Tibial artery (tissue), 4 donors: ENCODE data around the gene FBXL7.

Source experiments
- DNase-seq, 2 donors: peaks; one replicate each; pipeline ENCODE4 v3.0.0-alpha.2; 2019
- H3K27ac ChIP-seq, 2 donors: fragments of 200-600 bp; sonication (generic) in 1 of 2; 1 replicate in 1 of 2; 2 replicates in 1 of 2; pipeline ENCODE4 v1.5.1; 2018 to 2019; ENCODE audit warnings: mild to moderate bottlenecking in 1 of 2
- H3K27me3 ChIP-seq, 2 donors: fragments of 200-600 bp; sonication (generic) in 1 of 2; one replicate each; pipeline versions ENCODE4 v1.5.1 to v1.6.0; 2016 to 2019
- H3K36me3 ChIP-seq, 3 donors: fragments of 200-600 bp; sonication (generic) in 2 of 3; one replicate each; pipeline ENCODE4 v1.5.1; 2016 to 2019; ENCODE audit warnings: mild to moderate bottlenecking in 2 of 3
- H3K4me1 ChIP-seq, 4 donors: fragments of 200-600 bp; sonication (generic) in 2 of 4; 1 replicate in 3 of 4; 2 replicates in 1 of 4; pipeline ENCODE4 v1.5.1; 2016 to 2019
- H3K4me3 ChIP-seq, 2 donors: fragments of 200-600 bp; sonication (generic) in 1 of 2; 1 replicate in 1 of 2; 2 replicates in 1 of 2; pipeline ENCODE4 v1.5.1; 2018 to 2019; ENCODE audit warnings: mild to moderate bottlenecking in 2 of 2
- H3K9me3 ChIP-seq, 3 donors: fragments of 200-600 bp; sonication (generic) in 1 of 3; one replicate each; pipeline ENCODE4 v1.5.1; 2016 to 2019
- intact Hi-C: fragments of 100-400 bp; cut with DNase I; formaldehyde crosslinking; loops from one replicate; pipeline ENCODE4 v1.15.0; 2023; ENCODE audit warnings: low total_unique reads
- TF ChIP-seq, protein P1 (sequence below), 2 experiments: fragments of 200-600 bp in 1 of 2; fragments of 450-650 bp in 1 of 2; IDR thresholded peaks; one replicate each; pipeline ENCODE4 v1.5.1; 2017 to 2019; ENCODE audit warnings: antibody characterized with exemption in 2 of 2, mild to moderate bottlenecking in 1 of 2, moderate library complexity in 1 of 2

FBXL7 gene

DNA sequence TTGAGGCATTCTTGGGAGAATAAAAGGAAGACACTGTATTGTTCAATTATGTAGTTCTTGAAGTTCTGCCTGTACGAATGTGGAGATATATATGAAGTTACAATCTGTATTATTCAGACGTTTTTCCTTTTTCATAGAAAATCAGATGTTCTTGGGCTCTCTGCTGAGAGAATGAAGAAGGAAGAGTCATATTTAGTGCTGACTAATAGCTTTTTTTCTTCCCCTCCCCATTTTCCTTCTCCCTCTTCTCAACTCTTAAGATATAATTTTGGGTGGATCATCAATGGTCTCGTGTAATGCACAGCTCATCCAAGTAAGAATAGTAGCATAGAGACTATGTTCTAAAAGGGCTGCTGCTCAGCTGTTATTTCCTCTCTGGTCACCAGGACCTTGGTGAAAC lies 23.0 kb upstream of the FBXL7 start:
- H3K27ac ChIP-seq = no peak overlapping the region
- H3K4me3 ChIP-seq = no peak overlapping the region
- TF ChIP-seq, protein P1, sequence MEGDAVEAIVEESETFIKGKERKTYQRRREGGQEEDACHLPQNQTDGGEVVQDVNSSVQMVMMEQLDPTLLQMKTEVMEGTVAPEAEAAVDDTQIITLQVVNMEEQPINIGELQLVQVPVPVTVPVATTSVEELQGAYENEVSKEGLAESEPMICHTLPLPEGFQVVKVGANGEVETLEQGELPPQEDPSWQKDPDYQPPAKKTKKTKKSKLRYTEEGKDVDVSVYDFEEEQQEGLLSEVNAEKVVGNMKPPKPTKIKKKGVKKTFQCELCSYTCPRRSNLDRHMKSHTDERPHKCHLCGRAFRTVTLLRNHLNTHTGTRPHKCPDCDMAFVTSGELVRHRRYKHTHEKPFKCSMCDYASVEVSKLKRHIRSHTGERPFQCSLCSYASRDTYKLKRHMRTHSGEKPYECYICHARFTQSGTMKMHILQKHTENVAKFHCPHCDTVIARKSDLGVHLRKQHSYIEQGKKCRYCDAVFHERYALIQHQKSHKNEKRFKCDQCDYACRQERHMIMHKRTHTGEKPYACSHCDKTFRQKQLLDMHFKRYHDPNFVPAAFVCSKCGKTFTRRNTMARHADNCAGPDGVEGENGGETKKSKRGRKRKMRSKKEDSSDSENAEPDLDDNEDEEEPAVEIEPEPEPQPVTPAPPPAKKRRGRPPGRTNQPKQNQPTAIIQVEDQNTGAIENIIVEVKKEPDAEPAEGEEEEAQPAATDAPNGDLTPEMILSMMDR (IDR thresholded peaks at IDR 0.05) = no peak
- no peak for DNase-seq
- intact Hi-C loops = no loop called here
- no peaks in the 10 kb centered on the region for H3K4me1 ChIP-seq
- no peaks in the 10 kb centered on the region for H3K27me3 ChIP-seq
- no peaks in the 10 kb centered on the region for H3K9me3 ChIP-seq
- no peaks in the 10 kb centered on the region for H3K36me3 ChIP-seq

DNA sequence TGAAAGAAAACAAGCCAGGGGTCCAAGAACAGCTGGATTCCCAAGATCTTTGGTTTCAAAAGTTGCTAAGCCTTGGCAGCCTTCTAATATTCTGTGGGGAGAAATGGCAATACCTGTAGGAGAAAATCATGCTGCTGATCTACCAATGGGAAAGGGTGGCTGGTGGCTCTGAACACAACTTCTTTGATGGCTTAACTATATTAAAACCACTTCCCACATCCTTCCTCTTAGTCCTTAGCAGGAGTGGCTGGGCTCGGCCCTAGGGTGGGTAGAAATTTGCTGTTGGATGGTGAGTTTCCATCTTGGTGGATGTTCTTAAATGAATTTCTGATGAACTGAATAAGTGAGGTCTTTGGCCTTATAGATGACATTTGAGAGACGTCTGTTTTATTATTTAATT lies 19.5 kb upstream of the FBXL7 start:
- no peak for DNase-seq
- Histone ChIP-seq H3K27ac (no peak overlapping the region), H3K4me3 (no peak overlapping the region), H3K9me3 (no peaks in the 10 kb centered on the region), H3K27me3 (no peaks in the 10 kb centered on the region), H3K4me1 (no peaks in the 10 kb centered on the region), H3K36me3 (no peaks in the 10 kb centered on the region)
- TF ChIP-seq, protein P1 (IDR thresholded peaks at IDR 0.05) = no peak
- intact Hi-C loops = no loop called here

DNA sequence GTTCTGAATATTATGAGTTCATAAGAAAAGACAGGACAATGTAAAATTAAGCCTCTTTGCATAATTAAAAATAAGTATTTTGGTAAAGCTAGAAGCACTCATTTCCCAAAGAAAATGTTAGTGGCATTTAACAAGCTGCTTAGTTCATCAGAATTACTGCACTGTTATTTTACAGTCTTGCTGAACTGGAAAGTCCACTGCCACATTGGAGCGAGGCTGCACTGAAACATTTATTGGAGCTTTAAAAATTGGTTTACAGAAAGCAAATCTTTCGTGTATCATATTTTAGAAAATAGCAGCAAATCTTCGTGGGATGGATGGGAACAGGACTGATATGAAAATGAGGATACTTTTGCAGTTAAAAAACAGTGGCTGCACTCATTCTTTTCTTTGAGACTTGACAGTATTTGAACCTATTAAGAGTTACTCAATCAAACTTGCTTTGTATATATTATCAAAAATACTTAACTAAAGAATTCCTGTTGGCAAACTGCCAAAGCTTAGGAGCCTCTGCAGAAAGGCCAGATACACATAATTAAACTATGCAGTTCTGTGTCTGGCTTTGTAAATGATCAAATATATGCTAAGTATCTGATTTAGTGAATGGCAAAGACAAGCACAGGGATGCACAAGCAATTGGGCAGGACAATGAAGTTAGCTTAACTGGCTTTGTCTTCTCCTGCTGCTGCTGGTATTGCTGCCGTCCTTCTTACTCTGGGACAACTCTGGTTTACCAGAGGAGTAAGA lies 16.5 kb upstream of the FBXL7 start:
- intact Hi-C loops = no loop called here
- Histone ChIP-seq H3K36me3 (no peaks in the 10 kb centered on the region), H3K4me3 (no peak overlapping the region), H3K27me3 (no peaks in the 10 kb centered on the region), H3K27ac (no peak overlapping the region), H3K9me3 (no peaks in the 10 kb centered on the region), H3K4me1 (no peaks in the 10 kb centered on the region)
- TF ChIP-seq, protein P1 (IDR thresholded peaks at IDR 0.05) = no peak
- no peak for DNase-seq

DNA sequence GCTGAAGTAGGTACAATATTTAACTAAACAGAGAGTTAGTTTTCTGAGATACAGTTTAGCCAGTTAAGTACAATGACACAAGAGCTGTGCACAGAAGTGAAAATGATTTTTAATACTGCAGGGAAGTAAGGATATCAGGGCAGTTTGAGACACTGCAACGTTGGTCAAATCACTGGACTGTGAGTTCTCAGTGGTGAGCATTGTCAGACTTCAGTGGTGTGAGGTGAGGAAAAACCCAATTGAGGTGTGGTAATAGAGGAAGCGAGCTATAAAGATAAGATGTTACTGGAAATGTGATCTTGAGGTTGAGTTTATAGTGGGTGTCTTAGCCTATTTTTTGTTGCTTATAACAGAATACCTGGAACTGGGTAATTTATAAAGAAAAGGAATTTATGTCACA lies 12.8 kb upstream of the FBXL7 start:
- no peak for DNase-seq
- H3K9me3 ChIP-seq = no peaks in the 10 kb centered on the region
- TF ChIP-seq, protein P1 (IDR thresholded peaks at IDR 0.05) = no peak
- no peaks in the 10 kb centered on the region for H3K4me1 ChIP-seq
- no peaks in the 10 kb centered on the region for H3K36me3 ChIP-seq
- H3K27ac ChIP-seq = no peak overlapping the region
- H3K27me3 ChIP-seq = no peaks in the 10 kb centered on the region
- intact Hi-C loops = no loop called here
- no peak overlapping the region for H3K4me3 ChIP-seq

DNA sequence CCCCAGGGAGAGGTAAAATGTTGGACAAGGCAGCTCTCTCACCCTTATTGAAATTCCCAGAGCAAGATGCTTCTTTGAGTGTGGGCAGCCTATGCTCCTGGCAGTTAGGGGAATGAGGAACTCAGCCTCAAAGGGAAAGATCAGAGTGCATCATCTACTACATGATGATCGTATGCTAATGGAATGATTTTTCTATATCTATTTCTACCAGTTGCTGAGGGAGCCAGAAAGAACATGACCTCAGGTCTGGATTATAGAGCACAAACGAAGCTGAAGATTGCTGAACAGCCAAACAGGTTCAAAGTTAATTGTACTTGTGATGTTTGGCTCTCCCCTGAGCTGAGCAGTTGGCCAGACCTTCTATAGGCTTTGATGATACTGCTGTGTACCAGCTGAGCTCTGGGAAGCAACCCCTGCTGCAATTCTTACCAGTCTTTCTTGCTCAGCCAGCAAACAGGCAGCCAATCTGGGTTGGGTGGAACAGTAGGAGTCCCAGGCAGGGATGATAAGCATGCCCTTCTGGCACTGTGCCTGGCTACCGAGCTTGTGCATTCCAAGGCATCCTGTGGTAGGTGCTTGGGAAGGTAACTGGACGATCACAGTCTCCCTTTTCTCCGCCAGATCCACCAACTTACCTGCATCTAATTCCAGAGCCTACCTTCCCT lies 10.3 kb upstream of the FBXL7 start:
- Histone ChIP-seq H3K9me3 (no peaks in the 10 kb centered on the region), H3K36me3 (no peaks in the 10 kb centered on the region), H3K27ac (no peak overlapping the region), H3K4me3 (no peak overlapping the region), H3K27me3 (no peaks in the 10 kb centered on the region), H3K4me1 (no peaks in the 10 kb centered on the region)
- intact Hi-C loops = no loop called here
- DNase-seq = no peak
- TF ChIP-seq, protein P1 (IDR thresholded peaks at IDR 0.05) = no peak
